GM18526 (cell line): Measurements from ENCODE around the gene KDM3A.

Source experiments
- POLR2A ChIP-seq: IDR thresholded peaks from 3 replicates; pipeline ENCODE4 v1.6.1; 2011; ENCODE audit not compliant: insufficient read length; ENCODE audit errors: extremely low read depth

The KDM3A gene

GRCh38 chr2:86454238-86454637, 13.1 kb downstream of the KDM3A start:
- no peak for TF ChIP-seq POLR2A

GRCh38 chr2:86455181-86455580, 14.0 kb downstream of the KDM3A start:
- TF ChIP-seq POLR2A: no peak

GRCh38 chr2:86461042-86461743, 20.0 kb downstream of the KDM3A start:
- TF ChIP-seq POLR2A: no peak

- no peak for TF ChIP-seq POLR2A
Measured at GRCh38 chr2:86464652-86465051, 23.5 kb downstream of the KDM3A start.

GRCh38 chr2:86466306-86466705, 25.1 kb downstream of the KDM3A start:
- TF ChIP-seq POLR2A: no peak

GRCh38 chr2:86468162-86469033, 27.2 kb downstream of the KDM3A start:
- TF ChIP-seq POLR2A: no peak

GRCh38 chr2:86470890-86471289, 29.7 kb downstream of the KDM3A start:
- no peak for TF ChIP-seq POLR2A

- no peak for TF ChIP-seq POLR2A
Measured at GRCh38 chr2:86471637-86472036, 30.5 kb downstream of the KDM3A start.

- TF ChIP-seq POLR2A: no peak
Measured at GRCh38 chr2:86476092-86476491, 34.9 kb downstream of the KDM3A start.

- TF ChIP-seq POLR2A: no peak
Measured at GRCh38 chr2:86476918-86477317, 35.7 kb downstream of the KDM3A start.

- TF ChIP-seq POLR2A: no peak
Measured at GRCh38 chr2:86477349-86477748, 36.2 kb downstream of the KDM3A start.

- TF ChIP-seq POLR2A: no peak
Measured at GRCh38 chr2:86480105-86480504, 38.9 kb downstream of the KDM3A start.

- no peak for TF ChIP-seq POLR2A
Measured at GRCh38 chr2:86482034-86482433, 40.9 kb downstream of the KDM3A start.

- no peak for TF ChIP-seq POLR2A
Measured at GRCh38 chr2:86484385-86484784, 43.2 kb downstream of the KDM3A start.

GRCh38 chr2:86485103-86485502, 43.9 kb downstream of the KDM3A start:
- no peak for TF ChIP-seq POLR2A

GRCh38 chr2:86485802-86486201, 44.6 kb downstream of the KDM3A start:
- no peak for TF ChIP-seq POLR2A
